ENCODE data around the gene RBM11. TPM values are rescaled to one million over a fixed set of nuclear protein-coding genes. Genes with fewer than 3 reads are reported as not detected.

Gene RBM11, protein sequence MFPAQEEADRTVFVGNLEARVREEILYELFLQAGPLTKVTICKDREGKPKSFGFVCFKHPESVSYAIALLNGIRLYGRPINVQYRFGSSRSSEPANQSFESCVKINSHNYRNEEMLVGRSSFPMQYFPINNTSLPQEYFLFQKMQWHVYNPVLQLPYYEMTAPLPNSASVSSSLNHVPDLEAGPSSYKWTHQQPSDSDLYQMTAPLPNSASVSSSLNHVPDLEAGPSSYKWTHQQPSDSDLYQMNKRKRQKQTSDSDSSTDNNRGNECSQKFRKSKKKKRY
- total RNA-seq = not detected in 2 replicates

DNA sequence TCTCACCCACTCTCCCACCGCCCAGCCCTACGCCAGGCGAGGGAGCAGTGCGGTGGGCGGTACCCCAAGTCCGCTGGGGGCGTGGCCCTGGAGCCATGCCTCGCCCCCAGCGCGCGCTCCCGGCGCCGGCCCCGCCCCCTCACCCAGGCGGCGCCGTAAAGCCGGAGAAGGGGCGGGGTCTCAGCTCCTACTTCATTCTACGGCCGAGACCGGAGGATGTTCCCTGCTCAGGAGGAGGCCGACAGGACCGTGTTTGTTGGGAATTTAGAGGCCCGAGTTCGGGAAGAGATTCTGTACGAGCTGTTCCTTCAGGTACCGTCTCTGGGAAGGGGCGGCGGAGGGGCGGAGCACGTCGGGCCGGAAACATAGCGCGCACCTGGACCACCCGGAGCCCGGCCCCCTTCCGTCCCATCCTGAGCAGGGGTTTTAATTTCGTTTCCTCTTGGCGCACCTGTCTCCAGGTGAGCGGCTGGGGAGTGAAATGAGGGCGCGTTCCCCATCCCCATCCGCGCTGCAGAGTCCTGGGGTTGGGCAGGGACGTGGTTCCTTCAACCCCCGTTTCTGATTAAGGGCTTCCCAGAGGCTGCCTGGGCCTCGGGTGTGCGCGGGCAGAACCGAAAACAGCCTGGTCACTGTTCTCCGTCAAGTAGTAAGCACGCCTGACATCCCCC, at the start of gene RBM11:
RBM11 (plus strand) TSS at position 187 of the 671 bp plus-strand sequence; CDS start at position 217, 30 bp downstream.

DNA sequence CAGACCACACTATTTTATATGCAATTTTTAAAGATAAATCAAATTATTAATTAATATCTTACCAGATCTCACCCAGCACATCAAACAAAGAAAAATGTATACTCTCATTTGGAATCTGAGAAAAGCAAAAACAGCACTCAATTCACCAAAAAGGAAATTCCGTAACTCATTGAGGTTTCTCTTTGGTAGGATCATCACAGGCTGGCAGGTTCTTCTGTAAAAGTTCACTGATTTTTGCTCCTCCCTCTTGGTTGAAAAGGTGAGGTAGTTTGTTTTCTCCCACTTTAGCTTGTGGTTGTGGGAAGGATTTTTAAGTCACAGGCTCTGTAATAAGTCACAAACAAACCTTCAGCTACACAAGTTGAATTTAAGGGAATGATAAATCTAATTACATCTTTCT, 5.2 kb upstream of the RBM11 start, which contains the start of gene LIPI:
LIPI (minus strand) TSS at position 218 of the 400 bp plus-strand sequence; CDS start at position 108, 110 bp downstream.

Other genes starting within 250 kb of the RBM11 start
- not detected in 2 replicates for gene LIPI, start 5.2 kb upstream of the RBM11 start, total RNA-seq
- gene HSPA13, start 167.0 kb downstream of the RBM11 start, total RNA-seq = 20.0 and 27.8 TPM in 2 replicates